ENCODE data around the gene NPEPL1.

GRCh38 chr20:58666702-58667101 is 25.9 kb upstream of the NPEPL1 start:
- TF ChIP-seq TAF1 (IDR thresholded peaks at IDR 0.05; ENCODE audit: borderline replicate concordance, insufficient read depth, low read length) (no peak), REST (IDR thresholded peaks at IDR 0.05; ENCODE audit: insufficient read depth in 1 of 2, low read depth in 2 of 2, low read length in 2 of 2) (no peak), POLR2AphosphoS5 (IDR thresholded peaks at IDR 0.05; ENCODE audit: low read depth, low read length) (no peak), SIN3A (IDR thresholded peaks at IDR 0.05; ENCODE audit: borderline replicate concordance, insufficient read depth, low read length) (no peak)

All from PFSK-1 (cell line).